ENCODE data around the gene RAB3GAP2. TPM values are rescaled to one million over a fixed set of nuclear protein-coding genes. Genes with fewer than 3 reads are reported as not detected.

The RAB3GAP2 gene
- total RNA-seq, 1 experiment from 2014 or later = 43.4 TPM

Small RNA genes within 50 kb of the gene (small RNA-seq; reads per million reads assigned to genes)
- gene MIR194-1 (0.04 to 0.59 reads per million in 2 experiments), gene MIR215 (0.37 to 9.2 reads per million in 2 experiments), gene MIR664A (0 reads per million in 2 experiments), gene SNORA36B (0.25 to 1.5 reads per million in 2 experiments)

Other genes starting within 250 kb of the RAB3GAP2 start
- gene EPRS1, start 225.9 kb downstream of the RAB3GAP2 start, total RNA-seq (2014; rRNA removed; shearing (Covaris generic)) = 355 and 364 TPM in 2 replicates
- 45.5 and 48.8 TPM in 2 replicates for gene BPNT1, start 182.7 kb downstream of the RAB3GAP2 start, total RNA-seq (2014; rRNA removed; shearing (Covaris generic))
- 228 and 257 TPM in 2 replicates for gene IARS2, start 178.3 kb downstream of the RAB3GAP2 start, total RNA-seq (2014; rRNA removed; shearing (Covaris generic))

Measured in NCI-H460 (cell line).